Hepatocyte (in vitro differentiated cells): ENCODE measurements around the gene PHACTR3. TPM values are rescaled to one million over a fixed set of nuclear protein-coding genes. Genes with fewer than 3 reads are reported as not detected.

Source experiments
- DNase-seq: peaks from one replicate; pipeline ENCODE4 v3.0.0-alpha.2; 2016; ENCODE audit warnings: low spot score
- H2AFZ ChIP-seq: fragments of 200-600 bp; sonication (generic); 2 replicates; pipeline ENCODE4 v1.6.0; 2016; ENCODE audit warnings: antibody characterized with exemption, mild to moderate bottlenecking
- H3K27ac ChIP-seq: fragments of 200-600 bp; sonication (generic); 2 replicates; pipeline ENCODE4 v1.5.1; 2016; ENCODE audit warnings: mild to moderate bottlenecking
- H3K27me3 ChIP-seq: fragments of 200-600 bp; sonication (generic); 2 replicates; pipeline ENCODE4 v1.6.1; 2016
- H3K36me3 ChIP-seq: fragments of 200-600 bp; sonication (generic); replicated peaks from 2 replicates; pipeline ENCODE4 v1.5.1; 2016; ENCODE audit warnings: low read depth; ENCODE audit not compliant: insufficient read depth
- H3K4me1 ChIP-seq: fragments of 200-600 bp; sonication (generic); 2 replicates; pipeline ENCODE4 v1.5.1; 2016; ENCODE audit warnings: mild to moderate bottlenecking, moderate library complexity; ENCODE audit not compliant: insufficient read depth
- H3K4me2 ChIP-seq: fragments of 200-600 bp; sonication (generic); 2 replicates; pipeline ENCODE4 v1.6.0; 2016
- H3K4me3 ChIP-seq: fragments of 200-600 bp; sonication (generic); 2 replicates; pipeline ENCODE4 v1.5.1; 2016; ENCODE audit warnings: mild to moderate bottlenecking
- H3K79me2 ChIP-seq: fragments of 200-600 bp; sonication (generic); 2 replicates; pipeline ENCODE4 v1.6.0; 2017; ENCODE audit warnings: mild to moderate bottlenecking
- H3K9me2 ChIP-seq: fragments of 200-600 bp; sonication (generic); replicated peaks from 2 replicates; pipeline ENCODE4 v1.6.0; 2017; ENCODE audit warnings: mild to moderate bottlenecking; ENCODE audit not compliant: insufficient read depth
- H3K9me3 ChIP-seq: fragments of 200-600 bp; sonication (generic); 2 replicates; pipeline ENCODE4 v1.5.1; 2016; ENCODE audit warnings: low read depth, mild to moderate bottlenecking
- H4K20me1 ChIP-seq: fragments of 200-600 bp; sonication (generic); 2 replicates; pipeline ENCODE4 v1.6.0; 2016; ENCODE audit warnings: mild to moderate bottlenecking; ENCODE audit not compliant: insufficient read depth, poor library complexity, severe bottlenecking
- CTCF ChIP-seq: fragments of 200-600 bp; sonication (generic); IDR thresholded peaks from 2 replicates; pipeline ENCODE4 v1.5.1; 2016; ENCODE audit warnings: antibody characterized with exemption, mild to moderate bottlenecking; ENCODE audit not compliant: poor library complexity
- EZH2 ChIP-seq: fragments of 200-600 bp; sonication (generic); IDR thresholded peaks from 2 replicates; pipeline ENCODE4 v1.6.1; 2016; ENCODE audit warnings: antibody characterized with exemption, mild to moderate bottlenecking, borderline replicate concordance
- EZH2phosphoT487 ChIP-seq: fragments of 200-600 bp; sonication (generic); IDR thresholded peaks from one replicate; pipeline ENCODE4 v1.6.1; 2018; ENCODE audit warnings: antibody characterized with exemption, mild to moderate bottlenecking, low read depth, moderate library complexity; ENCODE audit not compliant: unreplicated experiment, severe bottlenecking
- WGBS: methylation state at CpG from one replicate; pipeline ENCODE4 v1.1.6; 2016; ENCODE audit warnings: low lambda C conversion rate; ENCODE audit errors: missing lambda C conversion rate; 5-methylcytosine and 5-hydroxymethylcytosine counted together
- polyA plus RNA-seq: library from polyadenylated mRNA; unstranded; fragments of >200 nt; fragmentation: Nextera tagmentation; extraction: Ambion mirVana; gene quantifications from 2 replicates; pipeline ENCODE4 v1.2.1, GENCODE V29; 2016
- total RNA-seq: library from RNA; depleted of rRNA; stranded (reverse); fragments of >200 nt; gene quantifications from 2 replicates; pipeline ENCODE4 v1.2.3, GENCODE V29; 2014

The PHACTR3 gene
- total and polyA plus RNA-seq, 2 experiments from 2014 or later, result 5.2 to 7.5 TPM

DNA sequence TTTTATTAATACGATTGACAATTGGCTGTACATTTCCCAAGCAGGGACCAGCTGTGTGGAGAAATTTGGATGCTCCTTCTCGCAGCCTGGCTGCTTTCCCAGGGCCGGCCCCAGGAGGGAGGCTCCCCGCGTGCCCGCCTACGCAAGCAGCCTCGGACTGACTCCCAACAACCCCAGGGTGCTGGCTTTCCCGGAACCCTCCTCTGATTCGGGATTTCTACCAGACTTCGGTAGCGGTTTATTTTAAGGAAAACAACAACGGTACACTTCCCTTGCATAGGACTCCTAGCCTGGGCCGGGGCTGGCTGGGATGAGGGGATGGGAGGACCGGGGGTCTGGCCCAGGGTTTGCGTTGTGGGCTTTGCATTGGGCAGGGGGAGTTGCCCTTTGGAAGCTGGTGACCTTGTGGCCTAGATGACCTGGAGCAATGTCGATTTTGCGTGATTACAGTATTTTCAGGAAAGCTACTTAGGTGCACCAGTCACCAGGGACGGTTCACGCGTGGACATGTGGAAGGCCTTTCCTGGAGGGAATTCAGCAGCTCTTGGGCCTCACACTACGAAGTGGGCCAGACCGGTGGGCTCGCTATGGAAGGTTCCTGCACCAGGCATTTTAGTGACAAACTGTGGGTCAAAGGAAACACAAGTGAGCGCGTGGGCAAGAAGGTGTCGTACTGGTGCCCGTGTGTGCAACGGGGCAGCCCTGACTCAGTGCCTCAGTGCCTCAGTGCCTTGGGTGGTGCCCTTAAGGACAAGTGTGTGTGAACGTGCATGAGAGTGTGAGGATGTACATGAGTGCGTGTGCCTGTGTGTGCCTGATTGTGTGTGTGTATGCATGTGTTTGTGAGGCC, 20.7 kb upstream of the PHACTR3 start:
- H3K27me3 ChIP-seq, result peaks cover 19% of the 10 kb centered on the region
- 91% methylated on average over 31 of the region's 31 CpGs for WGBS

GRCh38 chr20:59584278-59584925, 19.9 kb upstream of the PHACTR3 start:
- no peak overlapping the region for H3K4me2 ChIP-seq
- H3K27me3 ChIP-seq, result peaks cover 12% of the 10 kb centered on the region
- no peaks in the 10 kb centered on the region for H3K36me3 ChIP-seq
- TF ChIP-seq EZH2phosphoT487, result no peak
- no peak for TF ChIP-seq CTCF
- no peak for TF ChIP-seq EZH2
- no peak overlapping the region for H2AFZ ChIP-seq
- H3K9me3 ChIP-seq, result no peaks in the 10 kb centered on the region
- no peaks in the 10 kb centered on the region for H3K9me2 ChIP-seq
- no peaks in the 10 kb centered on the region for H3K79me2 ChIP-seq
- no peak overlapping the region for H3K27ac ChIP-seq
- H3K4me1 ChIP-seq, result no peaks in the 10 kb centered on the region
- 94% methylated on average over 15 of the region's 15 CpGs for WGBS
- no peak for DNase-seq
- H4K20me1 ChIP-seq, result no peaks in the 10 kb centered on the region
- no peak overlapping the region for H3K4me3 ChIP-seq

More for the DNA sequence above, 20.7 kb upstream of the PHACTR3 start:
- Histone ChIP-seq H3K4me2 (no peak overlapping the region), H4K20me1 (no peaks in the 10 kb centered on the region), H2AFZ (no peak overlapping the region), H3K9me3 (no peaks in the 10 kb centered on the region), H3K9me2 (no peaks in the 10 kb centered on the region), H3K27ac (no peak overlapping the region), H3K79me2 (no peaks in the 10 kb centered on the region), H3K4me3 (no peak overlapping the region), H3K4me1 (no peaks in the 10 kb centered on the region), H3K36me3 (no peaks in the 10 kb centered on the region)
- DNase-seq, result no peak
- no peak for TF ChIP-seq CTCF

DNA sequence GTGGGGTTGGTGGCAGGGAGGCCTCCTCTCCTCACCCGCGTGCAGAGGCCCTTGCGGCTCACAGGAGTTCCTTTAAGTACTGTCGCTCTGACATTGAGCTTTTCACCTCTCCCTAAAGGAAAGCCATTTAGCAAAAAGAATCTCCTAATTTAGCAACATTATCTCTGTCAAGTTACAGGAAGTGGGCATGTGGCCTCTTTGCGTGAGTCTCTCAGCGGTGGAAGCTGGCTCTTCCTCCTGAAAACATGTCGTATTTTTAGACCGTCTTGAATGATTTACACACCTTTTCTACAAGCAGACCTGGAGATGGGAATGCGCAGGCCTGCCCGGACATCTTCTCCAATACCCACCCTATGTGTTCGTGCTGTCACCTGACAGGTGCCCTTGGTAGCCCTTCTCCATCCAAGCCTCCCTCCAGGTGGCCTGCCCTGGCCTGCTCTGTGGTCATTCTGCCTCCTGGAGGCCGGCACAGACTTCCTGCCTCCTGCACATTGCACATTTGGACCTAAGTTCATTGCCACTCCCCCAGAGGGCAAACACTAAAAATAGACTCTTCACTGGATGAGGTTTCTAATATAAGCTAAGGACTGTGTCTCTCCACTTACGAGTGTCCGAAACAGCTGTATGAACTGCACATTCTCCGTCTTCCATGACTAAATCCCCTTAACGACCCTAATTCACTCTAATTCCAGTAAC, 18.5 kb upstream of the PHACTR3 start:
- Histone ChIP-seq H3K27ac (no peak overlapping the region), H2AFZ (no peak overlapping the region), H4K20me1 (no peaks in the 10 kb centered on the region), H3K36me3 (no peaks in the 10 kb centered on the region), H3K79me2 (no peaks in the 10 kb centered on the region), H3K9me3 (no peaks in the 10 kb centered on the region), H3K27me3 (peaks cover 7% of the 10 kb centered on the region), H3K4me1 (no peaks in the 10 kb centered on the region), H3K9me2 (no peaks in the 10 kb centered on the region), H3K4me2 (no peak overlapping the region), H3K4me3 (no peak overlapping the region)
- TF ChIP-seq CTCF (no peak), EZH2 (no peak), EZH2phosphoT487 (no peak)
- 75% methylated on average over 16 of the region's 16 CpGs for WGBS
- DNase-seq, result no peak
